ENCODE data around the gene DDX3X.
"Not testable (repeated sequence)": the region's sequence is repeated elsewhere in the genome, so short reads cannot be mapped to it uniquely, and the experiment has no call there.

DDX3X gene

DNA sequence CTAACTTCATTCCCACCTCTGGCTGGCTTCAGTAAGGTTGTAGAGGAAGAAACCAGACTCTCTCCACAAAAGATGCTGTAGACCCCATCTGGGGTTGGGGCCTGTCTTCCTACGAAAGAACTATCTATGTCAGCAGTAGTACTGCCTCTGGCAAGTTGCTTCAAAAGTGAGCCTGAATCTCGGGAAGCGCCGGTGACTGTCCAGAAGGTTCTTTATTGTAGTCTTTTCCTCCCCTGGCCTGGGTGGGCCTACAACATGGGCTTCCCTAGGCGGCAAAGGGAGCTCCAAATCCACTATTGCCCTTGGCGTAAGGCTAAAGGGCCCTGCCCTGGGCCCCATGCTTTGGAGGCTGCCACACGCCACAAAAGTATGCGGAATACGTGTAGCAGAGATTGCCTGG is 74.6 kb downstream of the DDX3X start (continued):
- TF ChIP-seq, protein P1, sequence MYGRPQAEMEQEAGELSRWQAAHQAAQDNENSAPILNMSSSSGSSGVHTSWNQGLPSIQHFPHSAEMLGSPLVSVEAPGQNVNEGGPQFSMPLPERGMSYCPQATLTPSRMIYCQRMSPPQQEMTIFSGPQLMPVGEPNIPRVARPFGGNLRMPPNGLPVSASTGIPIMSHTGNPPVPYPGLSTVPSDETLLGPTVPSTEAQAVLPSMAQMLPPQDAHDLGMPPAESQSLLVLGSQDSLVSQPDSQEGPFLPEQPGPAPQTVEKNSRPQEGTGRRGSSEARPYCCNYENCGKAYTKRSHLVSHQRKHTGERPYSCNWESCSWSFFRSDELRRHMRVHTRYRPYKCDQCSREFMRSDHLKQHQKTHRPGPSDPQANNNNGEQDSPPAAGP (tag by site-specific recombination; IDR thresholded peaks at IDR 0.05), result no peak
- TF ChIP-seq, protein P2, sequence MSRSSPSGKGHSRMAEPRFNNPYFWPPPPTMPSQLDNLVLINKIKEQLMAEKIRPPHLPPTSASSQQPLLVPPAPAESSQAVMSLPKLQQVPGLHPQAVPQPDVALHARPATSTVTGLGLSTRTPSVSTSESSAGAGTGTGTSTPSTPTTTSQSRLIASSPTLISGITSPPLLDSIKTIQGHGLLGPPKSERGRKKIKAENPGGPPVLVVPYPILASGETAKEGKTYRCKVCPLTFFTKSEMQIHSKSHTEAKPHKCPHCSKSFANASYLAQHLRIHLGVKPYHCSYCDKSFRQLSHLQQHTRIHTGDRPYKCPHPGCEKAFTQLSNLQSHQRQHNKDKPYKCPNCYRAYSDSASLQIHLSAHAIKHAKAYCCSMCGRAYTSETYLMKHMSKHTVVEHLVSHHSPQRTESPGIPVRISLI (tag by site-specific recombination; IDR thresholded peaks at IDR 0.05), result no peak
- TF ChIP-seq GFI1B (tag by site-specific recombination; IDR thresholded peaks at IDR 0.05), result no peak
- no peak for TF ChIP-seq GLI4 (tag by site-specific recombination; IDR thresholded peaks at IDR 0.05)
- TF ChIP-seq ZNF530 (tag by site-specific recombination; IDR thresholded peaks at IDR 0.05; ENCODE audit: low read depth), result no peak

DNA sequence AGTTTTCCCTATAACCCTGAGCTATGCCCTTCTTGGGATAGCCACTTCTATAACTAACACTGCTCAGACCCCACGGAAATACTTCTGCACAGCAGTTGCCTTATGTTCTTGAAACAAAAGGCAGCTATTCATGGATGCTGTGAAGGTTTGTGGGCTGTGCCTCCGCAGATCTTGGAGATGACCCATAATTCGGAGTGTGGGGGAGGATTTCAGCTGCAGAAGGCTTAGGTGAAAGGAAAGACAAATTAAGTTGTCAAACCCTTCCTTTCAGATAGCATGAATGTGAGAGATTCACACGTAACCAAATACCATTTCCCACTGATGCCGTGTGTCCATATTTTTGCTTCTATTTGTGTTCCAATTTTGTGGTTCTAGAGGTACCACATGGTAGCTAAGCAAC is 75.0 kb downstream of the DDX3X start:
- CTCF ChIA-PET, result interaction anchor here (0.6 to 1.0 kb wide), 2 partner anchors 9 to 56 kb away, joined by 3 read pairs; no protein-coding TSS in a partner anchor
- H3K4me3 ChIP-seq (ENCODE audit: low read depth, low read length), result no peak overlapping the region
- no peaks in the 10 kb centered on the region for H3K9me3 ChIP-seq (ENCODE audit: control insufficient read depth, insufficient read depth, low read depth, low read length)
- H3K36me3 ChIP-seq (ENCODE audit: control insufficient read depth in 2 of 2, insufficient read depth in 1 of 2, low read length in 2 of 2), result no peaks in the 10 kb centered on the region
- no peaks in the 10 kb centered on the region for H3K4me1 ChIP-seq (ENCODE audit: control insufficient read depth, insufficient read depth, low read length)
- H3K27ac ChIP-seq (ENCODE audit: extremely low read depth, low read depth, low read length), result no peak overlapping the region
- TF ChIP-seq ZNF341 (tag by site-specific recombination; IDR thresholded peaks at IDR 0.05; ENCODE audit: low read depth), result no peak
- no peak for TF ChIP-seq ZNF558 (tag by site-specific recombination; IDR thresholded peaks at IDR 0.05)
- TF ChIP-seq EGR2 (tag by site-specific recombination; IDR thresholded peaks at IDR 0.05; ENCODE audit: low read depth), result no peak
- no peak for TF ChIP-seq ZNF114 (tag by site-specific recombination; IDR thresholded peaks at IDR 0.05)
- TF ChIP-seq ZNF221 (tag by site-specific recombination; IDR thresholded peaks at IDR 0.05; ENCODE audit: borderline replicate concordance), result no peak
- no peak for TF ChIP-seq ZNF311 (tag by site-specific recombination; IDR thresholded peaks at IDR 0.05; ENCODE audit: borderline replicate concordance)
- TF ChIP-seq, protein P3, sequence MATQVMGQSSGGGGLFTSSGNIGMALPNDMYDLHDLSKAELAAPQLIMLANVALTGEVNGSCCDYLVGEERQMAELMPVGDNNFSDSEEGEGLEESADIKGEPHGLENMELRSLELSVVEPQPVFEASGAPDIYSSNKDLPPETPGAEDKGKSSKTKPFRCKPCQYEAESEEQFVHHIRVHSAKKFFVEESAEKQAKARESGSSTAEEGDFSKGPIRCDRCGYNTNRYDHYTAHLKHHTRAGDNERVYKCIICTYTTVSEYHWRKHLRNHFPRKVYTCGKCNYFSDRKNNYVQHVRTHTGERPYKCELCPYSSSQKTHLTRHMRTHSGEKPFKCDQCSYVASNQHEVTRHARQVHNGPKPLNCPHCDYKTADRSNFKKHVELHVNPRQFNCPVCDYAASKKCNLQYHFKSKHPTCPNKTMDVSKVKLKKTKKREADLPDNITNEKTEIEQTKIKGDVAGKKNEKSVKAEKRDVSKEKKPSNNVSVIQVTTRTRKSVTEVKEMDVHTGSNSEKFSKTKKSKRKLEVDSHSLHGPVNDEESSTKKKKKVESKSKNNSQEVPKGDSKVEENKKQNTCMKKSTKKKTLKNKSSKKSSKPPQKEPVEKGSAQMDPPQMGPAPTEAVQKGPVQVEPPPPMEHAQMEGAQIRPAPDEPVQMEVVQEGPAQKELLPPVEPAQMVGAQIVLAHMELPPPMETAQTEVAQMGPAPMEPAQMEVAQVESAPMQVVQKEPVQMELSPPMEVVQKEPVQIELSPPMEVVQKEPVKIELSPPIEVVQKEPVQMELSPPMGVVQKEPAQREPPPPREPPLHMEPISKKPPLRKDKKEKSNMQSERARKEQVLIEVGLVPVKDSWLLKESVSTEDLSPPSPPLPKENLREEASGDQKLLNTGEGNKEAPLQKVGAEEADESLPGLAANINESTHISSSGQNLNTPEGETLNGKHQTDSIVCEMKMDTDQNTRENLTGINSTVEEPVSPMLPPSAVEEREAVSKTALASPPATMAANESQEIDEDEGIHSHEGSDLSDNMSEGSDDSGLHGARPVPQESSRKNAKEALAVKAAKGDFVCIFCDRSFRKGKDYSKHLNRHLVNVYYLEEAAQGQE (tag by site-specific recombination; IDR thresholded peaks at IDR 0.05), result no peak
- TF ChIP-seq ZFP41 (tag by site-specific recombination; IDR thresholded peaks at IDR 0.05; ENCODE audit: borderline replicate concordance), result no peak
- no peak for TF ChIP-seq SALL2 (tag by site-specific recombination; IDR thresholded peaks at IDR 0.05; ENCODE audit: borderline replicate concordance)
- TF ChIP-seq, protein P4, sequence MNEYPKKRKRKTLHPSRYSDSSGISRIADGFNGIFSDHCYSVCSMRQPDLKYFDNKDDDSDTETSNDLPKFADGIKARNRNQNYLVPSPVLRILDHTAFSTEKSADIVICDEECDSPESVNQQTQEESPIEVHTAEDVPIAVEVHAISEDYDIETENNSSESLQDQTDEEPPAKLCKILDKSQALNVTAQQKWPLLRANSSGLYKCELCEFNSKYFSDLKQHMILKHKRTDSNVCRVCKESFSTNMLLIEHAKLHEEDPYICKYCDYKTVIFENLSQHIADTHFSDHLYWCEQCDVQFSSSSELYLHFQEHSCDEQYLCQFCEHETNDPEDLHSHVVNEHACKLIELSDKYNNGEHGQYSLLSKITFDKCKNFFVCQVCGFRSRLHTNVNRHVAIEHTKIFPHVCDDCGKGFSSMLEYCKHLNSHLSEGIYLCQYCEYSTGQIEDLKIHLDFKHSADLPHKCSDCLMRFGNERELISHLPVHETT (tag by site-specific recombination; IDR thresholded peaks at IDR 0.05), result no peak
- TF ChIP-seq KLF7 (tag by site-specific recombination; IDR thresholded peaks at IDR 0.05; ENCODE audit: borderline replicate concordance), result no peak
- POLR2A ChIA-PET, result interaction anchor here (1.5 kb wide), 1 partner anchor 76 kb away, joined by 6 read pairs; no protein-coding TSS in a partner anchor

DNA sequence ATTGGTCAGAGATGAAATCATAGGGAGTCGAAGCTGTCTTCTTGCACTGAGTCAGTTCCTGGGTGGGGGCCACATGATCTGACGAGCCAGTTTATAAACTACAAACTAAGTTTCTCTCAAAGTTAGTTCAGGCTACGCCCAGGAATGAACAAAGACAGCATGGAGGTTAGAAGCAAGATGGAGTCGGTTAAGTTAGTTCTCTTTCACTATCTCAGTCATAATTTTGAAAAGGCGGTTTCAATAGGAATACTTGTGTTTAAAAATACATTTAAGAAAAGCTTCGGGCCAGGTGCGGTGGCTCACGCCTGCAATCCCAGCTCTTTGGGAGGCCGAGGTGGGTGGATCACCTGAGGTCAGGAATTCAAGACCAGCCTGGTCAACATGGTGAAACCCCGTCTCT is 77.3 kb downstream of the DDX3X start:
- not testable (repeated sequence) for H3K4me1 ChIP-seq (ENCODE audit: control insufficient read depth, insufficient read depth, low read length); H3K9me3 ChIP-seq (ENCODE audit: control insufficient read depth, insufficient read depth, low read depth, low read length); H3K4me3 ChIP-seq (ENCODE audit: low read depth, low read length); H3K36me3 ChIP-seq (ENCODE audit: control insufficient read depth in 2 of 2, insufficient read depth in 1 of 2, low read length in 2 of 2); H3K27ac ChIP-seq (ENCODE audit: extremely low read depth, low read depth, low read length)
- POLR2A ChIA-PET, result interaction anchor here (1.2 kb wide), 1 partner anchor 74 kb away, joined by 5 read pairs; no protein-coding TSS in a partner anchor
- CTCF ChIA-PET, result interaction anchor here (0.6 to 1.2 kb wide), 3 partner anchors 12 to 862 kb away, joined by 3 read pairs; no protein-coding TSS in a partner anchor

All from HEK293 (cell line).